ENCODE results near the gene CDK7. TPM values are rescaled to one million over a fixed set of nuclear protein-coding genes. Genes with fewer than 3 reads are reported as not detected.

Gene CDK7
- 74.1 and 75.7 TPM in 2 replicates for total RNA-seq

GRCh38 chr5:69234457-69235268, at the start of gene CDK7:
Gene CDK7 (plus strand): TSS chr5:69234886. CDS start chr5:69234976, 90 bp downstream.

GRCh38 chr5:69189162-69190086, 45.3 kb upstream of the CDK7 start, which contains the start of gene CENPH:
Gene CENPH (plus strand): TSS chr5:69189583. CDS start chr5:69189635, 52 bp downstream.

Other genes starting within 250 kb of the CDK7 start
- gene SLC30A5, start 140.9 kb upstream of the CDK7 start, total RNA-seq, result 68.8 and 89.3 TPM in 2 replicates
- 40.9 and 359 TPM in 2 replicates for gene CCNB1, start 67.7 kb upstream of the CDK7 start, total RNA-seq
- gene CENPH, start 45.3 kb upstream of the CDK7 start, total RNA-seq, result 3.9 and 18.2 TPM in 2 replicates
- gene CCDC125, start 97.9 kb downstream of the CDK7 start, total RNA-seq, result 2.3 and 4.2 TPM in 2 replicates
- 26.2 and 34.7 TPM in 2 replicates for gene AK6, start 134.6 kb downstream of the CDK7 start, total RNA-seq
- 48.5 and 73.6 TPM in 2 replicates for gene TAF9, start 134.6 kb downstream of the CDK7 start, total RNA-seq
- gene RAD17, start 134.9 kb downstream of the CDK7 start, total RNA-seq, result 14.0 and 26.5 TPM in 2 replicates
- gene MARVELD2, start 180.2 kb downstream of the CDK7 start, total RNA-seq, result 0.38 and 0.56 TPM in 2 replicates